ENCODE results near the gene OOEP.

The OOEP gene

GRCh38 chr6:73369563-73369962 is at the start of gene OOEP:
TSS of gene OOEP (minus strand) at chr6:73369897. CDS start at chr6:73369792, 105 bp downstream.
- H3K4me3 ChIP-seq (ENCODE audit: low read depth, low read length): no peak within 1 kb of the TSS
- in situ Hi-C loops (cut with HindIII; ENCODE audit: low sequenced_read_pairs): no loop called here
- no peak for TF ChIP-seq CTCF (IDR thresholded peaks at IDR 0.05; ENCODE audit: low read depth, low read length, missing control alignments)
- DNase-seq (ENCODE audit: low read depth): no peak

- in situ Hi-C loops (cut with HindIII; ENCODE audit: low sequenced_read_pairs): no loop called here
- DNase-seq (ENCODE audit: low read depth): no peak
- no peak overlapping the region for H3K4me3 ChIP-seq (ENCODE audit: low read depth, low read length)
- no peak for TF ChIP-seq CTCF (IDR thresholded peaks at IDR 0.05; ENCODE audit: low read depth, low read length, missing control alignments)
Observed at GRCh38 chr6:73418081-73418741, 48.5 kb upstream of the OOEP start.

GRCh38 chr6:73413102-73413501 is 43.4 kb upstream of the OOEP start:
- no peak overlapping the region for H3K4me3 ChIP-seq (ENCODE audit: low read depth, low read length)
- in situ Hi-C loops (cut with HindIII; ENCODE audit: low sequenced_read_pairs): no loop called here
- no peak for TF ChIP-seq CTCF (IDR thresholded peaks at IDR 0.05; ENCODE audit: low read depth, low read length, missing control alignments)
- DNase-seq (ENCODE audit: low read depth): no peak

- no peak for DNase-seq (ENCODE audit: low read depth)
- no peak overlapping the region for H3K4me3 ChIP-seq (ENCODE audit: low read depth, low read length)
- TF ChIP-seq CTCF (IDR thresholded peaks at IDR 0.05; ENCODE audit: low read depth, low read length, missing control alignments): no peak
- in situ Hi-C loops (cut with HindIII; ENCODE audit: low sequenced_read_pairs): no loop called here
Observed at GRCh38 chr6:73409395-73409794, 39.7 kb upstream of the OOEP start.

GRCh38 chr6:73400656-73401055 is 31.0 kb upstream of the OOEP start:
- H3K4me3 ChIP-seq (ENCODE audit: low read depth, low read length): no peak overlapping the region
- in situ Hi-C loops (cut with HindIII; ENCODE audit: low sequenced_read_pairs): no loop called here
- no peak for DNase-seq (ENCODE audit: low read depth)
- no peak for TF ChIP-seq CTCF (IDR thresholded peaks at IDR 0.05; ENCODE audit: low read depth, low read length, missing control alignments)

GRCh38 chr6:73395875-73396274 is 26.2 kb upstream of the OOEP start:
- H3K4me3 ChIP-seq (ENCODE audit: low read depth, low read length): no peak overlapping the region
- TF ChIP-seq CTCF (IDR thresholded peaks at IDR 0.05; ENCODE audit: low read depth, low read length, missing control alignments): no peak
- DNase-seq (ENCODE audit: low read depth): no peak
- in situ Hi-C loops (cut with HindIII; ENCODE audit: low sequenced_read_pairs): no loop called here

Measured in astrocyte of the cerebellum (primary cell).